Muscle of leg (tissue), 11 donors: Measurements from ENCODE around the gene WDR87. TPM values are rescaled to one million over a fixed set of nuclear protein-coding genes. Genes with fewer than 3 reads are reported as not detected.
"Not testable (repeated sequence)": the region's sequence is repeated elsewhere in the genome, so short reads cannot be mapped to it uniquely, and the experiment has no call there.

Experiments
- DNase-seq: peaks from one replicate; pipeline ENCODE4 v3.0.0; 2013
- H3K27ac ChIP-seq: one replicate; pipeline ENCODE4 v1.5.1; 2013; ENCODE audit warnings: mild to moderate bottlenecking, low read length, control low read depth
- H3K27me3 ChIP-seq: one replicate; pipeline ENCODE4 v1.6.1; 2013; ENCODE audit warnings: low read length; ENCODE audit not compliant: control insufficient read depth, insufficient read depth
- H3K36me3 ChIP-seq: one replicate; pipeline ENCODE4 v1.6.1; 2013; ENCODE audit warnings: low read length; ENCODE audit not compliant: control insufficient read depth, insufficient read depth
- H3K4me1 ChIP-seq: one replicate; pipeline ENCODE4 v1.6.1; 2013; ENCODE audit warnings: low read length; ENCODE audit not compliant: control insufficient read depth, insufficient read depth
- H3K4me3 ChIP-seq: one replicate; pipeline ENCODE4 v1.5.1; 2013; ENCODE audit warnings: low read length, control low read depth
- H3K9me3 ChIP-seq: replicated peaks from 2 replicates; pipeline ENCODE4 v1.6.1; 2013; ENCODE audit warnings: low read depth, low read length; ENCODE audit not compliant: control insufficient read depth
- WGBS: methylation state at CpG from one replicate; pipeline ENCODE4 v1.1.5; 2013; ENCODE audit warnings: missing lambda C conversion rate; ENCODE audit not compliant: insufficient coverage; 5-methylcytosine and 5-hydroxymethylcytosine counted together
- polyA plus RNA-seq, 8 donors: library from polyadenylated mRNA; unstranded; fragments of 120-200 nt; gene quantifications; one replicate each; pipeline versions ENCODE4 v1.2.1 to v1.2.3, GENCODE V29; 2013; ENCODE audit warnings: inconsistent platforms in 1 of 8, low replicate concordance in 1 of 8; ENCODE audit not compliant: insufficient read length in 8 of 8, insufficient read depth in 1 of 8
- total RNA-seq: library from RNA; stranded (reverse); fragments of 120-200 nt; gene quantifications from one replicate; pipeline ENCODE4 v1.2.4, GENCODE V29; 2013

The WDR87 gene
- total and polyA plus RNA-seq, 9 donors, result under 0.01 to 0.18 (median 0.10) TPM

DNA sequence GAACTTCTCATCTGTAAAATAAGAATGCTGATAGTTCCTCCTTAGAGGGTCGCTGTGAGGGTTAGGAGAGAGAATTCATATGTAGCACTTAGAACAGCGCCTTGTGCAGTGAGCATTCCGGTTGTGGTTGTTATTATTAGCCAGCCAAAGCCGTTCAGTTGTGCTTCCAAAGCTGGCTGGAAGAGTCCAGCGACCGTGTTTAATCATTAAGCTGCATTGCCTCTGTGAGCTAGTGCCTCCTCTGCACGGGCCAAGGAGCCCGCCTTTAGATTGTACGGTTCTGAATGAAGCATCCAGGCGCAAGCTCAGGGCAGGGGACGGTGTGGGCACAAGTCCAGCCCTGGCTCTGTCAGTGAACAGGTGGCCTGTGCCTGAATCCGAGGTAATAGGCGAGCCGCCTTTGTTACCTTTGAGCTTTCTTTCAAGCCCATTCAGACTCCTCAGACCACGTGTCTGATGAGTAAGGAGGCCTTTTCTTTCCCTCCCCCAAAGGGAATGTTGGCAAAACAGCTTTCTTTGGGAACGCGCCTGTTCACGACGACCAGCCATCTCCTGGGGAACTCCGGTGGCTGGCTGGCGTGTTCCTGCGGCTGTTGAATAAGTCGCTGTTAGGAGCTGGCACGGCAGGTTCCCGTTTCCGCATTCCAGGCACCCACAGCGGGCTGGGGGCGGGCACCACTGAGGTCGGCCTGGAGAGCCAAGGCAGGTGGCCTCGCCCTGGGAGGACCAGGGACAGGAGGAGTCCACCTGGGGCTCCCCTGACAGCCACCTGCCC is 25.7 kb upstream of the WDR87 start:
- 22% methylated on average over 22 of the region's 30 CpGs for WGBS
- H3K36me3 ChIP-seq, result no peaks in the 10 kb centered on the region
- peak; percentile 82 for DNase-seq
- H3K27me3 ChIP-seq, result no peaks in the 10 kb centered on the region
- no peak overlapping the region for H3K4me3 ChIP-seq
- peaks cover 10% of the 10 kb centered on the region for H3K9me3 ChIP-seq
- peaks cover 29% of the 10 kb centered on the region for H3K4me1 ChIP-seq
- H3K27ac ChIP-seq, result no peak overlapping the region

DNA sequence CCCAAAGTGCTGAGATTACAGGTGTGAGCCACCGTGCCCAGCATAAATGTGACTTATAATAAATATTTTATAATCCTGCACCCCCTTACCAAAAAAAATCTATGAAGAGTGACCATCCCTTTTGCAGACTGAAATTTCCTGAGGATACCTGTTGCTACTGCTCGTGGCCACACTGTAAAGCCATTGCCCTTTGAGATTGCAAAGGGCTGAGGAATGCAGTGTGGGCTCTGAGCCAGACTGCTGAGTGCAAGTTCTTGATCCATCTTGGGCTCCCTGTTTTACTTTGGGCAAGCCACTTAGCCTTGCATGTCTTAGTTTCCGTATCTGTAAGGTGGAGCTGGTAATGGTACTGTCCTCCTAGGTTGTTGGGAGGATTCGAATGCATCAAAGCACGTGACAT is 24.0 kb upstream of the WDR87 start:
- WGBS, result 71% methylated on average over 1 of the region's 5 CpGs
- Histone ChIP-seq H3K27me3 (no peaks in the 10 kb centered on the region), H3K4me3 (no peak overlapping the region), H3K27ac (no peak overlapping the region), H3K36me3 (no peaks in the 10 kb centered on the region), H3K9me3 (peaks cover 3% of the 10 kb centered on the region), H3K4me1 (peaks cover 29% of the 10 kb centered on the region)
- DNase-seq, result no peak

- Histone ChIP-seq H3K27me3 (no peaks in the 10 kb centered on the region), H3K9me3 (no peaks in the 10 kb centered on the region), H3K27ac (no peak overlapping the region), H3K36me3 (no peaks in the 10 kb centered on the region), H3K4me3 (no peak overlapping the region), H3K4me1 (peaks cover 29% of the 10 kb centered on the region)
- WGBS, result 67% methylated on average over 1 of the region's 4 CpGs
- no peak for DNase-seq
Observed at GRCh38 chr19:37929355-37929923, 23.0 kb upstream of the WDR87 start.

DNA sequence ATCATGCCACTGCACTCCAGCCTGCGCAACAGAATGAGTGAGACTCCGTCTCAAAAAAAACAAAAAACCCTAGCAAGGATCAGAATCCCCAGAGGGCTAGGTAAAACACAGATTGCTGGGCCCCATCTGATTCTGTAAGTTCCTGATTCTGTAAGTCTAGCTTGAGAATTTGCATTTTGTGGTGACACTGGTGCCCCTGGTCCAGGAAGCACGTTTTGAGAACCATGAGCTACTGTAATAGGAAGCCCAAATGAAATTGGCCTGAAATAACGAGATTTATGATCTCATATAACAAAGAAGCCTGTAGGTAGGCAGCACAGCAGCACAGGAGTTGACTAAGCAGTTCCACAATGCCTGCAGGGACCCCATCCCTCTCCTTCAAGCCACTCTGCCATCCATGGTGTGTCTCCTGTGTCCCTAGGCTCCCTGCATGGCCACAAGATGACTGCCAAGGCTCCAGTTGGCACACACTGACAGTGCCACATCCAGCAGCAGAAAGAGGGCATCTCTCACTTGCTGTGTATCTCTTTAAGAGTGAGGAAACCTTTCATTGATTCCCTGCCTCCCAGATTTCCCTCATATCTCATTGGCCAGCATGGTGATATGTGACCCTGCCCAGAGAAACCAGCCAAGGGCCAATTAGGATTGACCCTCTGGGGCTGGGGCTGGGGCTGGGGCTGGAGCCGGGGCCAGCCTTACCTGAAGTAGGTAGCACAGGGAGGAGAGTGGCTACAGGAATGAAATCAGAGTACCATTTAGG is 22.3 kb upstream of the WDR87 start:
- Histone ChIP-seq H3K27ac (no peak overlapping the region), H3K4me1 (peaks cover 25% of the 10 kb centered on the region), H3K27me3 (no peaks in the 10 kb centered on the region), H3K4me3 (no peak overlapping the region), H3K36me3 (no peaks in the 10 kb centered on the region), H3K9me3 (no peaks in the 10 kb centered on the region)
- 25% methylated on average over 2 of the region's 5 CpGs for WGBS
- DNase-seq, result no peak

- Histone ChIP-seq H3K9me3 (no peaks in the 10 kb centered on the region), H3K4me3 (no peak overlapping the region), H3K36me3 (peaks cover 5% of the 10 kb centered on the region), H3K27ac (no peak overlapping the region), H3K27me3 (no peaks in the 10 kb centered on the region), H3K4me1 (peaks cover 5% of the 10 kb centered on the region)
- 88% methylated on average over 2 of the region's 5 CpGs for WGBS
- DNase-seq, result no peak
Observed at GRCh38 chr19:37926711-37927110, 20.3 kb upstream of the WDR87 start.

- Histone ChIP-seq H3K4me3 (no peak overlapping the region), H3K36me3 (peaks cover 6% of the 10 kb centered on the region), H3K4me1 (peaks cover under 1% of the 10 kb centered on the region), H3K27me3 (no peaks in the 10 kb centered on the region), H3K27ac (no peak overlapping the region), H3K9me3 (no peaks in the 10 kb centered on the region)
- DNase-seq, result no peak
- WGBS, result 86% methylated on average over 9 of the region's 10 CpGs
Observed at GRCh38 chr19:37926255-37926654, 19.9 kb upstream of the WDR87 start.

GRCh38 chr19:37925212-37925611 is 18.8 kb upstream of the WDR87 start:
- Histone ChIP-seq H3K4me1 (no peaks in the 10 kb centered on the region), H3K9me3 (no peaks in the 10 kb centered on the region), H3K27ac (no peak overlapping the region), H3K36me3 (peaks cover 6% of the 10 kb centered on the region), H3K27me3 (no peaks in the 10 kb centered on the region), H3K4me3 (no peak overlapping the region)
- no peak for DNase-seq
- 88% methylated on average over 3 of the region's 3 CpGs for WGBS

- not testable (repeated sequence) for H3K4me1 ChIP-seq, H3K36me3 ChIP-seq, H3K4me3 ChIP-seq, H3K27me3 ChIP-seq, H3K27ac ChIP-seq, H3K9me3 ChIP-seq, DNase-seq
- no CpG with 5 or more reads among the region's 8 CpGs for WGBS
Observed at GRCh38 chr19:37924573-37924972, 18.2 kb upstream of the WDR87 start.

GRCh38 chr19:37920591-37921450 is 14.4 kb upstream of the WDR87 start:
- Histone ChIP-seq H3K4me1 (no peaks in the 10 kb centered on the region), H3K36me3 (peaks cover 10% of the 10 kb centered on the region), H3K27ac (no peak overlapping the region), H3K27me3 (no peaks in the 10 kb centered on the region), H3K9me3 (no peaks in the 10 kb centered on the region), H3K4me3 (no peak overlapping the region)
- 76% methylated on average over 21 of the region's 23 CpGs for WGBS
- DNase-seq, result no peak
